ENCODE data around the gene SLC11A2.

DNA sequence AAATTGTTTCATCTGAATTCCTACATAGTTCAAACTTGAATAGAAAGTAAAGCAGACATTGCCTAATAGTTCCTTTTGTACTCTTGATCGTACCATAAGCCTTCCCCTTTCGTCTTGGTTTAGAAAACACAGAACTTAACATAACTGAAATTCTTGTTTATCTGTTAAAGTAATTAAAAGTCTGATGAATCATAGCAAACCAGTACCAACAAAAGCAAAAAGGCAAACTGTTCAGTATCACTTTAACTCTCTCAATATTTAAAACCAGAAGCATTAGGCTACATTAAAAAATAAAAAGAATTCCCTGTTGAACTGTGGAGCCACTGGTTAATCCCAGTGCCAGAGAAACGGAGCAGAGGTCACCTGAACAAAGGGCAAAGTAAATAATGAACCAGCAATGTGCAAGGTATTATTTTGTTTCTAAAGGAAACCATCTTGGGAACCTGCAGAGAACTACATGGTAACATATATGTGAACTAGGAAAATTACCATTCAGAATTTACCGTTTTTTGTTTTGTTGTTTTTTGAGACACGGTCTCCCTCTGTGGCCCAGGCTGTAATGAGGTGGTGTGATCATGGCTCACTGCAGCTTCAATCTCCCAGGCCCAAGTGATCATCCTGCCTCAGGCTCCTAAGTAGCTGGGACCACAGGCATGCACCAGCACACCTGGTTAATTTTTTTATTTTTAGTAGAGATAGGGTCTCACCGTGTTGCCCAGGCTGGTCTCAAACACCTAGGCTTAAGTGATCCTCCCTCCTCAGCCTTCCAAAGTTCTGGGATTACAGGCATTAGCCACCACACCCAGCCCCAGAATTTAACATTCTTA lies 91.0 kb downstream of the SLC11A2 start:
- TF ChIP-seq EZH2phosphoT487 (IDR thresholded peaks at IDR 0.05; ENCODE audit: insufficient read depth, low read depth) (no peak), EZH2 (IDR thresholded peaks at IDR 0.05; ENCODE audit: insufficient read depth, poor library complexity, severe bottlenecking) (no peak)
